GM23338 (cell line): Measurements from ENCODE around the gene NANOS2. TPM values are rescaled to one million over a fixed set of nuclear protein-coding genes. Genes with fewer than 3 reads are reported as not detected.

Experiments used
- ATAC-seq: fragments of 200-7000 bp; cut with Tn5 transposase; 3 replicates; pipeline ENCODE4 v1.9.1; 2020
- DNase-seq: peaks from one replicate; pipeline ENCODE4 v3.0.0-alpha.2; 2015; ENCODE audit warnings: low spot score
- H2AFZ ChIP-seq: fragments of 200-600 bp; sonication (generic); 2 replicates; pipeline ENCODE4 v1.8.0; 2016; ENCODE audit warnings: antibody characterized with exemption, mild to moderate bottlenecking, moderate library complexity
- H3F3A ChIP-seq: fragments of 200-600 bp; sonication (generic); replicated peaks from 2 replicates; pipeline ENCODE4 v1.8.0; 2017; ENCODE audit warnings: antibody characterized with exemption, mixed run types, low read depth
- H3K27ac ChIP-seq: fragments of 200-600 bp; sonication (generic); 2 replicates; pipeline ENCODE4 v1.6.1; 2016; ENCODE audit warnings: low read depth
- H3K27me3 ChIP-seq: fragments of 200-600 bp; sonication (generic); 2 replicates; pipeline ENCODE4 v1.8.0; 2016; ENCODE audit warnings: mild to moderate bottlenecking, mixed run types, moderate library complexity; ENCODE audit not compliant: insufficient read depth
- H3K36me3 ChIP-seq: fragments of 200-600 bp; sonication (generic); 2 replicates; pipeline ENCODE4 v1.8.0; 2016; ENCODE audit warnings: mild to moderate bottlenecking; ENCODE audit not compliant: insufficient read depth
- H3K4me1 ChIP-seq: fragments of 200-600 bp; sonication (generic); 2 replicates; pipeline ENCODE4 v1.8.0; 2016; ENCODE audit warnings: mild to moderate bottlenecking, moderate library complexity; ENCODE audit not compliant: insufficient read depth
- H3K4me2 ChIP-seq: fragments of 200-600 bp; sonication (generic); 2 replicates; pipeline ENCODE4 v1.7.1; 2017; ENCODE audit warnings: mixed run types
- H3K4me3 ChIP-seq: fragments of 200-600 bp; sonication (generic); 2 replicates; pipeline ENCODE4 v1.6.1; 2016; ENCODE audit warnings: mixed run types
- H3K79me2 ChIP-seq: fragments of 200-600 bp; sonication (generic); replicated peaks from 2 replicates; pipeline ENCODE4 v1.8.0; 2017; ENCODE audit warnings: mild to moderate bottlenecking; ENCODE audit not compliant: insufficient read depth
- H3K9me2 ChIP-seq: fragments of 200-600 bp; sonication (generic); 2 replicates; pipeline ENCODE4 v1.8.0; 2017; ENCODE audit not compliant: insufficient read depth
- H4K20me1 ChIP-seq: fragments of 200-600 bp; sonication (generic); replicated peaks from 2 replicates; pipeline ENCODE4 v1.8.0; 2017; ENCODE audit warnings: mild to moderate bottlenecking; ENCODE audit not compliant: insufficient read depth
- H3K27ac Mint-ChIP-seq: 2 replicates; pipeline ENCODE4 v1.8.0; 2020; ENCODE audit warnings: inconsistent platforms, mild to moderate bottlenecking, moderate library complexity, mixed read lengths
- H3K27me3 Mint-ChIP-seq: 3 replicates; pipeline ENCODE4 v1.8.0; 2022; ENCODE audit warnings: low read depth, mild to moderate bottlenecking, moderate library complexity, mixed read lengths, inconsistent platforms; ENCODE audit not compliant: insufficient read depth, poor library complexity
- H3K36me3 Mint-ChIP-seq: 3 replicates; pipeline ENCODE4 v1.8.0; 2021; ENCODE audit warnings: low read depth, mild to moderate bottlenecking, inconsistent platforms, moderate library complexity, mixed read lengths
- H3K4me1 Mint-ChIP-seq: 3 replicates; pipeline ENCODE4 v1.8.0; 2020; ENCODE audit warnings: mild to moderate bottlenecking, inconsistent platforms, mixed read lengths
- H3K4me3 Mint-ChIP-seq: 3 replicates; pipeline ENCODE4 v1.8.0; 2021; ENCODE audit warnings: moderate library complexity, mild to moderate bottlenecking, inconsistent platforms, mixed read lengths
- H3K9me3 Mint-ChIP-seq: 3 replicates; pipeline ENCODE4 v1.8.0; 2020; ENCODE audit warnings: moderate library complexity, mild to moderate bottlenecking, inconsistent platforms, mixed read lengths
- CREB1 ChIP-seq: fragments of 250-450 bp; sonication (Bioruptor Pico); IDR thresholded peaks from 2 replicates; pipeline ENCODE4 v1.5.0; 2020; ENCODE audit warnings: low read depth, mild to moderate bottlenecking, moderate library complexity
- CTCF ChIP-seq, 2 experiments: fragments of 200-600 bp in 1 of 2; sonication (generic) in 1 of 2; conservative IDR thresholded peaks; 2 replicates each; pipeline versions ENCODE4 v1.5.1 to v1.6.1; 2016 to 2017; ENCODE audit warnings: antibody characterized with exemption in 2 of 2, low read depth in 2 of 2, mild to moderate bottlenecking in 2 of 2, moderate library complexity in 1 of 2
- ETS1 ChIP-seq: IDR thresholded peaks from 2 replicates; pipeline ENCODE4 v1.6.1; 2016; ENCODE audit warnings: antibody characterized with exemption
- EZH2phosphoT487 ChIP-seq: fragments of 200-600 bp; sonication (generic); IDR thresholded peaks from one replicate; pipeline ENCODE4 v1.8.1; 2018; ENCODE audit warnings: antibody characterized with exemption; ENCODE audit not compliant: unreplicated experiment
- JUNB ChIP-seq: IDR thresholded peaks from one replicate; pipeline ENCODE4 v1.6.1; 2016; ENCODE audit warnings: antibody characterized with exemption; ENCODE audit not compliant: unreplicated experiment
- NANOG ChIP-seq: IDR thresholded peaks from 2 replicates; pipeline ENCODE4 v1.6.1; 2016; ENCODE audit warnings: antibody characterized with exemption, borderline replicate concordance
- POLR2AphosphoS5 ChIP-seq: IDR thresholded peaks from 2 replicates; pipeline ENCODE4 v1.6.1; 2016; ENCODE audit warnings: antibody characterized with exemption, low read depth
- REST ChIP-seq: IDR thresholded peaks from one replicate; pipeline ENCODE4 v1.6.1; 2018; ENCODE audit warnings: antibody characterized with exemption; ENCODE audit not compliant: unreplicated experiment
- ZNF114 ChIP-seq: fragments of 250-450 bp; sonication (Bioruptor Pico); IDR thresholded peaks from 2 replicates; pipeline ENCODE4 v1.5.0; 2020; ENCODE audit warnings: mild to moderate bottlenecking, moderate library complexity
- ZNF331 ChIP-seq: fragments of 250-450 bp; sonication (Bioruptor Pico); IDR thresholded peaks from 2 replicates; pipeline ENCODE4 v1.5.0; 2020; ENCODE audit warnings: low read depth, mild to moderate bottlenecking, moderate library complexity
- polyA plus RNA-seq: library from polyadenylated mRNA; unstranded; fragments of >200 nt; fragmentation: Nextera tagmentation; extraction: Ambion mirVana; gene quantifications from 2 replicates; pipeline ENCODE4 v1.2.1, GENCODE V29; 2016
- total RNA-seq: library from RNA; depleted of rRNA; stranded (reverse); fragments of >200 nt; shearing (Covaris generic); gene quantifications from 2 replicates; pipeline ENCODE4 v1.2.3, GENCODE V29; 2014

NANOS2 gene
- total and polyA plus RNA-seq, 2 experiments from 2014 or later: 0.11 to 0.14 TPM

DNA sequence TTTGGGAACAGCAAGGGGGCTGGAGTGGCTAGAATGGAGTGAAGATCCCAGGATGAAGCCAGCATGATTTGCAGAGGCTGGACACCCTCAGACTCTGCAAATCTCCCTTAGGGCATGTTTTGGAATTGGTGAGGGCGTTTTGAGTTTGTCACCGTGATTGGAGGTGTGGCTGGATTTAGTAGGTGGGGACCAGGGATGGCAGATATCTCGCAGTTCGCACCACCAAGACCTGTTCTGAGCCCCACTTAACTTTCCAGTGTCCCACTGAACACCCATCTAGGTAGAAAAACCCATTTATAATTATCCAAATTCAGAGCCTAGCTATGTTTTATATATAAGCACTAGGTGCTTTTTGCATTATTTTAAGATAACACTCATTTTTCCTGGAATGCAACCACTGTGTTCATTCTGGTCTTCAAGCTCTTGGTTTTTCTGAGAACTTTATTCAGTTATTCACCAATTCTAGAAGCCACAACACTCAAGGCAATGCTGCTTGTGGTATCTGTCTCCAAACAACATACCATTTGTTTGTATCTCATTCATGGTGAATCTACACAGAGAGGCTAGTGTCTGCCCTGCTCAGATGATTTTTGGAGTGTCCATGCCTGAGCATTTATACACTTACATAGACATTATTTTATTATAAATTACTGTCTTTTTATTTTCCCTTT lies 3.0 kb upstream of the NANOS2 start:
- DNase-seq (no peak), ATAC-seq (no peak)
- H3K4me3 ChIP-seq: no peak overlapping the region
- H4K20me1 ChIP-seq: no peaks in the 10 kb centered on the region
- H3K27ac ChIP-seq: no peak overlapping the region
- no peaks in the 10 kb centered on the region for H3K79me2 ChIP-seq
- H3K9me2 ChIP-seq: no peaks in the 10 kb centered on the region
- H3F3A ChIP-seq: peaks cover 13% of the 10 kb centered on the region; the same call in 1 of the 2 replicates
- TF ChIP-seq NANOG (no peak), CTCF (conservative IDR thresholded peaks at IDR 0.05; ENCODE audit: low read depth in 2 of 2) (no peak)
- no peaks in the 10 kb centered on the region for H3K36me3 ChIP-seq
- H3K4me2 ChIP-seq: no peak overlapping the region
- no peaks in the 10 kb centered on the region for H3K27me3 ChIP-seq
- Mint-ChIP-seq H3K27me3 (peaks cover 10% of the 10 kb centered on the region), H3K4me1 (no peaks in the 10 kb centered on the region; the same call in 2 of the 3 replicates), H3K27ac (no peak overlapping the region), H3K9me3 (no peaks in the 10 kb centered on the region; the same call in 2 of the 3 replicates), H3K36me3 (no peaks in the 10 kb centered on the region; the same call in 2 of the 3 replicates), H3K4me3 (no peak overlapping the region)
- no peak overlapping the region for H2AFZ ChIP-seq
- H3K4me1 ChIP-seq: no peaks in the 10 kb centered on the region

GRCh38 chr19:45911291-45911690 lies 3.3 kb downstream of the NANOS2 start:
- Histone ChIP-seq H3K4me3 (no peak overlapping the region), H3K79me2 (no peaks in the 10 kb centered on the region), H3K27me3 (no peaks in the 10 kb centered on the region), H3K4me2 (no peak overlapping the region), H3K27ac (no peak overlapping the region), H3K36me3 (no peaks in the 10 kb centered on the region), H4K20me1 (no peaks in the 10 kb centered on the region), H3K4me1 (no peaks in the 10 kb centered on the region), H3F3A (0 out of 2 replicates have a peak, but pooled peaks cover 9% of the 10 kb centered on the region), H2AFZ (no peak overlapping the region), H3K9me2 (no peaks in the 10 kb centered on the region)
- DNase-seq (no peak), ATAC-seq (no peak)
- Mint-ChIP-seq H3K27me3 (peaks cover 13% of the 10 kb centered on the region), H3K4me3 (no peak overlapping the region), H3K9me3 (no peaks in the 10 kb centered on the region), H3K36me3 (no peaks in the 10 kb centered on the region; the same call in 2 of the 3 replicates), H3K27ac (no peak overlapping the region), H3K4me1 (no peaks in the 10 kb centered on the region; the same call in 2 of the 3 replicates)
- TF ChIP-seq ZNF114 (CRISPR knock-in tag): no peak
- no peak for TF ChIP-seq EZH2phosphoT487
- no peak for TF ChIP-seq ZNF331 (CRISPR knock-in tag)
- TF ChIP-seq CTCF (conservative IDR thresholded peaks at IDR 0.05; ENCODE audit: low read depth in 2 of 2): no peak
- no peak for TF ChIP-seq POLR2AphosphoS5
- TF ChIP-seq CREB1: no peak
- TF ChIP-seq NANOG: no peak
- TF ChIP-seq ETS1: no peak
- TF ChIP-seq JUNB: no peak
- no peak for TF ChIP-seq REST
